HG03442 (cell line): ENCODE results near the gene GLP1R.

Experiments
- ATAC-seq: cut with Tn5 transposase; IDR thresholded peaks from one replicate; pipeline ENCODE4 v1.9.1; 2021; ENCODE audit warnings: mild to moderate bottlenecking, moderate library complexity; ENCODE audit not compliant: unreplicated experiment

GLP1R gene

DNA sequence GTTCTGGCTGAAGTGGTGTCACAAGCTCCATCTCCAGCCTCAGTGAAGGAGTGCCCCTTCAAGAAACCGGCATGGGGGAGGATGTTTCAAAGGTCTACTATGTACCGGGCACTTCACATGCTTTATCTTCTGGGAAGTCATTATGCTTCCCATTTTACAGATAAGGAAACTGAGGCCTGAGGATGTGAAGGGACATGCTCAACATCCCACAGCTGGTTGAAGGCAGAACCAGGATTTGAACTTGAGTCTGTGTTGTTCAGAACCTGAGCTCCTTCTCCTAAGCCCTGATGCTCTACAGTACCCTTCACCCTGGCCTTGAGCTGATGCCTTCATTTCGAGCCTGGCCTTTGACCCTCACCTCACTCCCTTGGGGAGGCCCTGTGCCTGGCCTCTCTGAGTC is 13.0 kb downstream of the GLP1R start:
- no peak for ATAC-seq

DNA sequence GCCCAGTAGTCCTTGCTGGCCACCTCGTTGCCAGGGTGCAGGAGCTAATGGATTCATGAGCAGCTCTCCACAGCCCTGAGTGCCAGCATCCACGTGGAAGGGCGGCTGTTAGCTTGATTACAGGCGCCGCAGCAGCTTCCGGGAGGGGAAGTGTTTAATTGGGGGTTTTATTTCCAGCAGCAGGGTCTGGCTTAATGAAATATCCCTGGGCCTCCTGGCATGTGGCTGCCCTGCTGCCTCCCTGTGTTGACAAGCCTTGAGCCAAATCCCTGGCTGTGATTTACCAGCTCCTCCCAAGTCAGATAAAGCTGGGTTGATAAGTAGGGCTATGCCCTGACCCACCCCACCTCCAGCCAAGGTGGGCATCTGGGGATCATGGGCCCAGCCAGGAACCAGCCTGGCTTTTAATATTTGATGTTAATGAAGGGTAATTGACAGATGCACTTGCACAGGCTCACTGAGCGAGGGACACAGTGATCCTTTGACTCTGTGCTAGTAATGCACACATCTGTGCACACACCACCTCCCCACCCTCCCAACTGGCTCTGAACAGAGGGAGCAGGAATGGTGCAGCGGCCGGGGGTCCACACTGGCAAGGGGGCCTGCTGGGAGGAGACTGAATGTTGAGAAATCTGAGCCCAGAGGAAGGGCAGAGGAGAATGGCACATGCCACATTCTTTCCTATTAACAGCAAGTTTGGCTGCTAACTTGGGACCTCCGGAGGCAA is 13.6 kb downstream of the GLP1R start:
- no peak for ATAC-seq

DNA sequence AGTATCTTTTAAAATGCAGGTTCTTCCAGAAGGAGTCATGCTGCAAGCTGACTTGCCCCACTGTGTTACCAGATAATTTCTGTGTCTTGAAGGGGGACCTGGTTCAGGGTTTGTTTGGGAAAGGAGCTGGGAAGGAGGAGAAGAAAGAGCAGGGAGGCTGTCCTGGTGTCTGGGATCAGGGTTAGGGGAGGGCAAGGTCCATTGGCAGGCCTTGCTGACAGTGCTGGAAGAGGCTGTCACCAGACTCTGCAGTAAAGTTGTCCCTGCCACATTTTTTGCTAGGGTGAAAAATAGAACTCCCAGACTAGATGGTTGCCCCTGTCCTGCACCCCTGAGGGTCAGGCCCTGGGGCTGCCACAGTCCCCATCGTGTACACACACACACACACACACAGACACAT is 14.9 kb downstream of the GLP1R start:
- no peak for ATAC-seq

DNA sequence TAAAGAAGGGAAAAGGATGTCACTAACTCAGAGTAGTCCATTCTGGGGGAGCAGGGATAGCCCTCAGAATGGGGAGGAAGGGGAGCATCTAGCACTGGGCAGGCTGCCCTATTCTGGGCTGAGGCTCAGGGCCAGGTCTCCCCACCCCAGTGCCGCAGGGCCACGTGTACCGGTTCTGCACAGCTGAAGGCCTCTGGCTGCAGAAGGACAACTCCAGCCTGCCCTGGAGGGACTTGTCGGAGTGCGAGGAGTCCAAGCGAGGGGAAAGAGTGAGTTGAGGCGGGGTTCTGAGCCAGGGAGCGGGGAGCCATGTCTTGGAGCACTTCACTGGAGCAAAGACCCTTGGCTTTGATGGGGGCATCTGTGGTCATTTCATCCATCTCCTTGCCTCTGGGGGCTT is 17.0 kb downstream of the GLP1R start:
- ATAC-seq, result no peak

DNA sequence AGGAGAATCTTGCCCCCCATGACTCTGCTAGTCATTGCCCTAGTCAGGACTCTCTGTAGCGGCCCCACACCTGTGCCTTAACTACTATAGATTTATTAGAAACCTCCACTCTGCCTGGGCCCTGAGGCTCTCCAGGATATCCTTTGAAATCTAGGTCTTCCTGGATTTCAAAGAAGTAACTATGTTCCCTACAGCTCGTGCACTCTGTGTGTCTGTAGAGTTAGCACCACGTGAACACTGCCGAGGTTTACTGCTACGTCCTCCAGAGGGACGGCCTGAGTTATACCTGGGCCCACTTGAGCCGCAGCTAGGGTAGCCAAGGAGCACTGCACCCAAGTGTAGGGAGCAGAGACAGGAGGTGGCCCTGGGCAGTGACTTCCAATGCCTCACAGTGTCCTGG is 19.8 kb downstream of the GLP1R start:
- ATAC-seq, result no peak

DNA sequence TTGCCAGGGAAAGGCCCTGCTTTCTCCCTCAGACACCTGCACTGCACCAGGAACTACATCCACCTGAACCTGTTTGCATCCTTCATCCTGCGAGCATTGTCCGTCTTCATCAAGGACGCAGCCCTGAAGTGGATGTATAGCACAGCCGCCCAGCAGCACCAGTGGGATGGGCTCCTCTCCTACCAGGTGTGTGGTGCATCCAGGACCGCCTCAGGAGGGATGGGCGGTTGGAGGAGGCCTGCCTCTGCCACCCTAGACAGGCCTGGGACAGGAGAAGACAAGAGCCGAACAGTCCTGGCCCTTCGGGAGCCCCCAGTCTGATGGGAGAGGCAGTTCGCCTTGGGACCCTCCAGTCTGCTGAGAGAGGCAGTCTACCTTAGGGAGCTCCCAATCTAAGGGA is 24.2 kb downstream of the GLP1R start:
- ATAC-seq, result no peak

DNA sequence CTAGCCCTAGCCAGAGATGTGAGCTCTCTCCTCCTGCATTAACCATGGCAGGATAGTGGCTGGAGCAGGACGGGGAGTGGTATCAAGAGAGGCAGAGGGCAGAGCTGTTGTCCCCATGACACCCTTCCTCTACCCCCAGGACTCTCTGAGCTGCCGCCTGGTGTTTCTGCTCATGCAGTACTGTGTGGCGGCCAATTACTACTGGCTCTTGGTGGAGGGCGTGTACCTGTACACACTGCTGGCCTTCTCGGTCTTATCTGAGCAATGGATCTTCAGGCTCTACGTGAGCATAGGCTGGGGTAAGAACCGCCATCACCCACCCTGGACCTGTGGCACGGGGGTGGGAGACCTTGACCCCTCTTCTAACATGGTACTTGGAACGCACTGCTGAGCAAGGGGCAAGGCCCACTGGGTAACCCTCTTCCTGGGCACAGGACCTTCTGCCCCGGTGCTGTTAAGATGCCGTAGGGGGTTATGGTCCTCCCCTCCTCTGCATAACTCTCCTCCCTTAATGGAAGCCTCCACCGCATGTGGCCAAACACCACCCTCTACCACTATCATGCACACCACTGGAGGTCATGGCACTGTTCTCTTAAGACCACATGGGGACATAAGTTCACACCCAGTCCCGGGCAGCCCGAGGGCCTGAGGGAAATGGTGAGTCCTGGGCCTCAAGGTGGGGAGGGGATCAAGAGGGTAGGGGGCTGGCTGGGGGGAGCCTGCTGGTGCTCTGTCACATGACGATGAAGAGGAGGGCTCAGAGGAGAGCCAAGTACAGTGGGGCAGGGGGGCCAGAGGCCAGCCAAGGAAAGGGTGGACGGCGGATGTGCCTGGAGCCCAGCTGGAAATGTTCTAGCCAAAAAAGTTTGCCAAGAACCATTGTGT is 25.1 kb downstream of the GLP1R start:
- ATAC-seq, result no peak

DNA sequence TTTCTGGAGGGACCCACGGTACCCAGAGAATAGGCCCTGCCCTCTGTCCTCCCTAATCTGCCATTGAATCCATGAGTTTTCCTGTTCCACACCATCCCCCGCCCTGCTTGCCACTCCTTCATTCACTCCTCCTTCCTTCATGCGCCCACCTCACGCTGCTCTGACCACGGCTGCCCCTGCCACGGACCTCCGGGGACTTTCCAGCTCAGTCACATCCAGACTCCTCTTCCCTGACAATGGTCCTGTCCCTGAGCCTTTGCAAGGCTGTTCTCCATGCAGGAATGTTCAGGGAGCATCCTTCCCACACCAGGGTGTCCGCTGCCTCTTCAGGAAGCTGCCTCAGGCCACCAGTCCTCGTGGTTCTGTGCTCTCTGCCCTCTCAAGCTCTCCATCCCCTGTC is 25.9 kb downstream of the GLP1R start:
- ATAC-seq, result no peak

DNA sequence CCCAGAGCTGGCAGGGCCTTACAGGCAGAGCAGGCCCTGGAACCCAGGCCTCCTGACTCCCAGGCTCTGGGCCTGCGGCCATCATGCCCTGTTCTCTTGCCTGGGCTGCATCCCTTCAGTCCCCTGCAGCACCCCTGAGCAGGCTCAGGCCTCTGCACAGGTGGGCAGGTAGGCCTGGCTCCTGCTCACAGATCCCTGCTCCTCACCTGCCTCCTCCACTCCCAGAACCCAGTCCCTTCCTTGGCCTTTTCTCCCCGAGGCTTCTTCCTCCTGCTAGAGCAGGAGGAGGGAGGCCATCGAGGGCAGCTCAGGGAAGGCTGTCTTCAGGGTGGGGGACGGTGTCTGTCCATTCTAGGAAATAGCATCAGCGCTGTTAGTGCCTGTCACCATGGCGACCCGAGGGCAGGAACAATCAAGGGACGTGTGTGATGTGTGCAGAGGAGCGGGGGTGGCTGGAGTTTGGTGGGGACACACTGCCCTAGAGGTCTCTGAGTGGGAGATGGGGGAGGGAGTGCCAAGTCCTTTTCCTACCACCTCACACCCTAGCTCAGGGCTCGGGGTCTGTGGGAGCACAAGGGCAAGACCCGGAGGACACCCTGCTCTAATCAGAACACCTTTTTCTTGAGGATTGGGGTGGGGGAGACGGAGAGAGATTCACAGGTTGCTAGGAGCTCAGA is 26.6 kb downstream of the GLP1R start:
- no peak for ATAC-seq

DNA sequence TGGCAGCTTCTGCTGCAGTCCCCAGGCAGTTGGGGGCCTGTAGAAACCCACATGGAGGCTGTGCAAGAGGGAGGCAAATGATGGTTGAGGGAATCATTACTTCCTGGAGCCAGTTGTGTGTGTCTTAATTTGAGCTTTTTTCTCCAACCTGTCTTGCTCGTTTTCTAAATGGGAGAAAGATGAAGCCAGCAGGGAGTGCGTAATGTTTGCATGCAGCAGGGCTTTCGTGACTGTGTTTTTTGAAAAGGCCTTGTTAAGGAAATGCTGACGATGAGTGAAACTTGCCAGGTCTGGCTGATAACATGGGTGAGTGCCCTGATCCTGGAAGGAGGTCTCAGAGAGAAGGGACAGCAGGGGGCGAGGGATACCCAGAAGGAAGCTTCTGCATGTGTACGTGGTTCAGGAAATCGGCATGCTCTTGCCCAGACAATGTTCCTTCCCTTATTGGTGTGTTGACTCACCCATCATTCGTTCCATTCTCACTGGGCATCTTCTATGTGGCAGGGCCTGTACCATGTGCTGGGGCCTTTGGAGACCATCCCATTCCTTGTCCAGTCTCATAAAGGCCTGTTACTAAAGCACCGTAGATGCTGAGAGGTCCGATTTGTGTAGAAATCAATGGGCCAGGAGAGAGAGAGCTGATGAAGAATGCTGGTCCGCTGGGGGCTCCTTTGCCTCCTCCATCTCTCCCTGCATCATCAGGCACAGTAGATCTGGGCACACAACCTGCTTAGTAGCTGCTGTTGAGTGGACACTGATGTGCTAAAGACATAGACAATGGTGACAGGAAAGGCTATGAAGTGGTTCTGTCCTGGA is 27.4 kb downstream of the GLP1R start:
- no peak for ATAC-seq

DNA sequence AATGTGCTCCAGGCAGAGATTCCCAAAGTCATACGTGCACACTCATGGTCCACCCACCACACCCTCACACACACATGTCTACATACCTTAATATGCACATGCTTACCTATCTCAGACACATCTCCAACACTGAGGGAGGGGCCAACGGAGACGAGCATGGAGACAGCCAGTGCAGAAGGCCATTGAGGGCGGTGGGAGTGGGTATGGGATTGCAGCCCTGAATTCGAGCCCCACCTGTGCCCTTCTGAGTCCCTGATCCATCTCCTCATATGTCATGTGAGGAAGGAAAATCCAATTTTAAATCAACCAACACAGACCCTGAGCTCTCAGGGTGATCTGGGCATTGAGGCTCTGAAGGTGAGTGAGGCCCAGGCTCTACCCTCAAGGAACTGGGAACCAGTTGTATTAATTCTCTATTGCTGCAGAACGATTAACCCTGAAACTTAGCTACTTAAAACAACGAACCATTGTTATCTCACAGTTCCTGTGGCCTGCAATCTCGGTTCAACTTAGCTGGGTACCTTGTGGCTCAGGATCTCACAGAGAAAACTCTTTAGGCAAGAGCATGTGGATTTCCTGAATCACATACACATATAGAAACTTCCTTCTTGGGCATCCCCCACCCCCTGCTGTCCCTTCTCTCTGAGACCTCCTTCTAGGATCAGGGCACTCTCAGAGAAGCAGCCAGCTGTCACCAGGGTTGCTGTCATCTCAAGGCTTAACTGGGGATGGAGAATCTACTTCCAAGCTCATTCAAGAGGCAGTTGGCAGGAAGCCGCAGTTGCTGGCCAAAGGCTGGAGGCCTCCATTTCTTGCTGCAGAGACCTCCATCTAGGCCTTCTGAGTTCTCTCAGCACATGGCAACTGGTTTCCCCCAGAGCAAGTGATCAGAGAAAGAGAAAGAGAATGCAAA is 28.3 kb downstream of the GLP1R start:
- ATAC-seq, result no peak

DNA sequence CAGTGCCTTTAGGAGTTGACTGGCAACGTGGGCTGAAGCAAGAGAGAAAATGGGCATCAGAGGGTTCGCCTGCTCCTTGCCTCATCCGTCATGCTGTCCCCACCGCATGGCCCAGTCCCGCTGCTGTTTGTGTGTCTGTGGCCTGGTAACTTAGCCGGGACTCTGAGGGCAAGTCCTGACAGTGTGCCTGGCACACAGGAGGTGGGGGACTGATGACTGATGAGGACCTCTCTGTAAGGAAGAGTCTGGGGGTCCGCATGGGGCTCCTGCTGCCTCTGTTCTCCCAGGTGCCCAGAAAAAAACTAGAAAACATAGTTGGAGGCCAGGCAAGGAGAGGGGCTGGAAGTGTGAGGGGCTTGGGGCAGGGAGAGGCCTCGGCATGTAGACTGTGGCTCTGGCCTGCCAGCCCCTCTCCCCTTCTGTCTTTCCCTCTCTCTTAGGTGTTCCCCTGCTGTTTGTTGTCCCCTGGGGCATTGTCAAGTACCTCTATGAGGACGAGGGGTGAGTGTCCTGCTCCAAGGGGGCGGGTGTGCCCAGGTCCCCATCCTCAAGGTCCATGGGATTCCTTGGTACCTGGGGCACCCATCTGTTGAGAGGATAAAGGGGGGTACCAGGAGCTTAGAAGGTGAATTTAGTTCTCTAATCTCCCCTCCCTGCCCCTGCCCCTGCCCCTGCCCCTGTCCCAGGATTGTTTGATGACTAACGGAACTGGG is 29.5 kb downstream of the GLP1R start:
- no peak for ATAC-seq

DNA sequence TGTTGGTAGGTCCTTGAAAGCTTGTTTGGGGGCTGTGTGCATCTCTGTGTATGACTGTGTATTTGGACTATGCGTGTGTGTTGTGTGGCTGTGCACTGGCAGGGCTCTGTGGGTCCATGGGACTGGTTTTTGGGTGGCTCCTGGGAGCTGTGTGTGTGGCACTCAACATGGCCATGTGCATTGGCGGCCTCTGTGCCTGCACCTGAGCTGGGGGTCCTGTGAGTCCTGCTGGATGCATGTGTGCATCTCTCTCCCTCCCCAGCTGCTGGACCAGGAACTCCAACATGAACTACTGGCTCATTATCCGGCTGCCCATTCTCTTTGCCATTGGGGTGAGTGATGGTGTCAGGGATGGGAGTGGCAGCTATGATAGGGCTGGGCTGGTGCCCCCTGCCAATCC is 30.1 kb downstream of the GLP1R start:
- no peak for ATAC-seq

DNA sequence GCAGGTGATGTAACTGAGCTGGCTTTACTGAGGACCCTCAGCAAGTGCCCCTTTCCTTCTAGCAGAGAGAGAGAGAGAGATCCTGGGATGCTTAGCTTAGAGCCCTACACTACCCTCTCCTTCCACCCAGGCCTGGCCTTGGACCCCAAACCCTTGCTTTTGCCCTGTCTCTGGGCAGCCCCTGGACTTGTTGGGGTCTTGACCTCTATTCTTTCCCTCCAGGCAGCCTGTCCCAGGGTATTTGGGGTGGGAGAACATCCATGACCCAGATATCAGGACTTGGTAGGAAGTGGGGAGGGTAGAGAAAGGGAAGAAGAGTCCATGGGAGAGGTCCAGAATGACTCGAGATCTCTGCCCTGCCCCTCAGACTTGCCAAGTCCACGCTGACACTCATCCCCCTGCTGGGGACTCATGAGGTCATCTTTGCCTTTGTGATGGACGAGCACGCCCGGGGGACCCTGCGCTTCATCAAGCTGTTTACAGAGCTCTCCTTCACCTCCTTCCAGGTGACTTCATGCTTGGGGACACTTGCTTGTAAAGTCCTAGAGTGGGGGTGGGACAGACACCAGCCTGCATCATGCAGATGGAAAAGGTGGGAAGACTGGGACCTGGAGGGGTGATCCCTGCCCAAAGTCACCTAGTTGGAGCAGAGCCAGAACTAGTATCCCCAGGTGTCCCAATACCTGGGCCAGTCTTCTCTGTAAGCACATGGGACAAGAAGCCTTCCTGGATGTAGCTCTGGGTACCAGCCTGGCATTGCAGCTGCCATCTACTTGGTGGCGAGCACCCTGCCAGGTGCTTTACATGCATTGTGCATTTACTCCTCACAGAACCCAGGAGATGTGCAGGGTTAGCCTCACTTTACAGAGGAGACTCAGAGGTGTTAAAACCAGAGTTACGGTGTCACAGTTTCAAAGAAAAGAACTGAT is 30.9 kb downstream of the GLP1R start:
- ATAC-seq, result no peak

DNA sequence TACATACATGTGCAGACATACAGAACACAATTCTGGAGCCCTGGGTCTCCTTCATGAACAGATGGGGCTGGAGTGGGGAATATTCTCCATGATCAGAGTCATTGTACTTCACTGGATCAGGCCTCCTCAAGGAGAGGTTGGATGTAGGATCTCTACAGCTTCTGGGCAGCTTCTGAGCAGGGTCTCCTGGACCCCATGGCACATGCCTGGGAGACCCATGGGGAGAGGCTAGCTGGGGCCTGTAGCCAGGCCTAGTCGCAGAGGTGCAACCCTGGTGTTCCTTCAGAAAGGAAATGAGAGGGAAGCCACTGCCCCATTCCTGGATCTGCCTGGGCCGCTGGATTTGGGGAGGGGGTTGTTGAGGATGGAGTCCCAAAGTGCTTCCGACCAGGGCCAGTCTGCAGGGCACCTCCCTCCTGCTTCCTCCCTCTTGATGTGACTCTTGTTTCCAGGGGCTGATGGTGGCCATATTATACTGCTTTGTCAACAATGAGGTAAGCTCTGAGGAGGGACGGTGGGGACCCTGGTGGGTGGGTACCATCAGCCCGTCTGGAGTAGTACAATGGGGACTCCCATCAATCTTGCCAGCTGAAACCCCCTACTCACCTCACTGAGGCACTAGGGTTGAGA is 31.8 kb downstream of the GLP1R start:
- ATAC-seq, result no peak

DNA sequence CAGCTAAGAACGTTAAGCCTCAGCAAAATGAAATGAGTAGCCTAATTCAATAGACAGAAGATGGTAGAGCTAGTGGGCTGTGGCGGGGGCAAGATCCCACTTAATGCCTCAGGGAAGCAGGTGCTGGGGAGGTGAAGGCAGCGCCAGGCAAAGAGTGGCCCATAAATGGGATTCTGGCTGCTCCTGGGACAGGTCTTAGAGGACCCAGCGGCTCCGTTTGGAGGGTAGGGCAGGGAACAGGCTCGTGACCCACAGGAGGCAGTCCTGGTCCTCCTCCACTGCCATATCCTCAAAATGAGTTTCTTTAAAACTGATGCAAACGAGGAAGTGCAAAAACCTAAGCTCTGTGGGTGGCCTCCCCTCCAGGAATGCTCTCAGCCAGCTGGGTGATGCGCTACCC is 33.7 kb downstream of the GLP1R start:
- ATAC-seq, result no peak

DNA sequence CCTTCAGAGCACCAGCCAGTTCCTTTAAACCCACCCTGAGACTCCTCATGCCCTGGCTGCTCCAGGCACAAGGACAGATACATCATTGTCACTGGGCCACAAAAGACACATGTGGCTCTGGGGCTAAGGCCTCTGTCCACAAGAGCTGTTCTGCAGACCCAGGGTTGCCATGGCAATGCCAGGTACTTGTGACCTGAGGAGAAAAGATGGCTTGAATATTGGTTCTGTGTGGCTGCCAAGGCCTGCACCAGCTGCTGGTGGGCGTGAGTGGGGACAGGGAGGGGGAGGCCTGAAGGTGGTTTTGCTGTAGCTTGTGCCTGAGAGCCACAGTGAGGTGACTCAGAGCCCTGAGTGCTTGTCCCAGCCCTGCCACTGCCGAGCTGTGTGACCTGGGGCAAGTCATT is 34.7 kb downstream of the GLP1R start:
- no peak for ATAC-seq

DNA sequence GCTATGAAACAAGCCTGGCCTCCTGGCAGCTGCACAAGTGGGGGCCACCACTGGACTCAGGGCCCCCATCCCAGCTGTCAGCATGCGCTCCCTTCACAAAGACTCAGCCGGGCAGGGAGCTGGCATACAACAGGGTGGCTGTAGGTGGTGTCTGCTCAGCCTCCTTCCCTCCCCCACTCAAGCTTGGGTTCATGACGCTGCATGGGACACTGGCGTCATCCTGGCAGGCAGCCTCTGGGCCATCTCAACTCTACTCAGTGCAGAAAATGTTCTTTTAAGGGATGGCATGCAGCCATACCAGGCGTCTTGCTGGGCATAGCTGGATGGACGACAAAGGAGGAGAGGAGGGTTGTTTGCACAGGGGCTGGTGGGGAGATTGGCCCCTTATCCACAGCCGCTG is 35.9 kb downstream of the GLP1R start:
- no peak for ATAC-seq
